ENCODE measurements around the gene TMEM126A.
"Not testable (repeated sequence)": the region's sequence is repeated elsewhere in the genome, so short reads cannot be mapped to it uniquely, and the experiment has no call there.

Gene TMEM126A

GRCh38 chr11:85661972-85662664 is 14.4 kb downstream of the TMEM126A start:
- no peak for DNase-seq

GRCh38 chr11:85663080-85663752 is 15.4 kb downstream of the TMEM126A start:
- DNase-seq: no peak

GRCh38 chr11:85663753-85664614 is 16.2 kb downstream of the TMEM126A start:
- peak; percentile 61 to 71 for DNase-seq

- peak; percentile 85 to 94 for DNase-seq
Measured at GRCh38 chr11:85664615-85665481, 17.1 kb downstream of the TMEM126A start, which contains the start of gene CREBZF. TSS of gene CREBZF (minus strand) at chr11:85665129. CDS start at chr11:85664875, 254 bp downstream.

GRCh38 chr11:85665733-85666132 is 18.0 kb downstream of the TMEM126A start:
- no peak for DNase-seq

GRCh38 chr11:85666687-85667086 is 18.9 kb downstream of the TMEM126A start:
- no peak for DNase-seq

GRCh38 chr11:85668157-85668556 is 20.4 kb downstream of the TMEM126A start:
- no peak for DNase-seq

- DNase-seq: not testable (repeated sequence)
Measured at GRCh38 chr11:85670949-85671663, 23.3 kb downstream of the TMEM126A start.

- DNase-seq: no peak
Measured at GRCh38 chr11:85672105-85672902, 24.5 kb downstream of the TMEM126A start.

GRCh38 chr11:85673393-85673792 is 25.6 kb downstream of the TMEM126A start:
- no peak for DNase-seq

GRCh38 chr11:85679576-85679975 is 31.8 kb downstream of the TMEM126A start:
- no peak for DNase-seq

- DNase-seq: no peak
Measured at GRCh38 chr11:85680897-85681296, 33.1 kb downstream of the TMEM126A start.

GRCh38 chr11:85682330-85683305 is 34.9 kb downstream of the TMEM126A start:
- DNase-seq: peak; percentile 7 to 23

- DNase-seq: no peak
Measured at GRCh38 chr11:85685125-85685819, 37.5 kb downstream of the TMEM126A start.

- no peak for DNase-seq
Measured at GRCh38 chr11:85685820-85686459, 38.2 kb downstream of the TMEM126A start, which contains the start of gene CCDC89. TSS of gene CCDC89 (minus strand) at chr11:85686195. CDS start at chr11:85686130, 65 bp downstream.

GRCh38 chr11:85694385-85694980 is 46.7 kb downstream of the TMEM126A start:
- no peak for DNase-seq

- no peak for DNase-seq
Measured at GRCh38 chr11:85695546-85695945, 47.8 kb downstream of the TMEM126A start.

- DNase-seq: no peak
Measured at GRCh38 chr11:85697747-85698146, 50.0 kb downstream of the TMEM126A start.
